Measurements from ENCODE around the gene DBP.

DBP gene

GRCh38 chr19:48606463-48607358 lies 30.5 kb downstream of the DBP start, which contains the start of gene SPACA4:
Gene SPACA4 (plus strand): TSS chr19:48606742. CDS start chr19:48606979, 237 bp downstream.
- DNase-seq = no peak

GRCh38 chr19:48603850-48604249 lies 33.3 kb downstream of the DBP start:
- no peak for DNase-seq

DNA sequence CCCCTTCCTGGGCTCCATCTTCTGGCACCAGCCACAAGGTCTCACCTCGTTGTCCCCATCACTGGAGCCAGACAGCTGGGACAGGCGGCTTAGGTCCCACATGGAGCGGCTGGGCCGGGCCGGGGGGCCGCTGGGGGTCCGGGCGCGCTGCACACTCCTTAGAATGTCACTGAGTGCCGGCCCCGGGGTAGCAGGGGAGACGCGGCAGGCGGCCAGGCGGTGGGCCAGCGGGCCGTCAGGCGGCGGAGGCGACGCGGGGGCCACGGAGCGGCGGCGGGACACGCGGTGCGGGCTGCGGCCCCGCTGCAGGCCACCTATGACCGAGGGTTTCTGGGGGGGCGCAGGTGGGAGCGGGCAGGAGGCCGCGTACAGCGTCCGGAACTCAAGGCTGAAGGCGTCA lies 33.7 kb downstream of the DBP start:
- no peak for DNase-seq

DNA sequence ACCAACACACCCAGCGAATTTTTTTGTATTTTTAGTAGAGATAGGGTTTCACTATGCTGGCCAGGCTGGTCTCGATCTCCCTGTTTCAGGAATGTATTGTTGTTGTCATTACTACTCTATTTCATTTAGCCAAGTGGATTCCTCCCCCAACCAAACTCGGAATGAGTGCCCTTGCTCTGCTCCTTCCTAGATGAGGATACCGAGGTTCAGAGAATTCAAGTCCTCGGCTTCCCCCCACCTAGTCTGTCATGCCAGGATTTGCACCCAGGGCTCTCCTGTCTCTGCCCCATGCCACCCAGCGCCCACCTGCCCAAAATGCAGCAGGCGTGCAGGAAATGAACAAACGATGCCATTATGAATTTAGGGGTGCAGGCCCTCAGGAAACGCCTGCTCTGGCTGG lies 34.2 kb downstream of the DBP start:
- DNase-seq = no peak

DNA sequence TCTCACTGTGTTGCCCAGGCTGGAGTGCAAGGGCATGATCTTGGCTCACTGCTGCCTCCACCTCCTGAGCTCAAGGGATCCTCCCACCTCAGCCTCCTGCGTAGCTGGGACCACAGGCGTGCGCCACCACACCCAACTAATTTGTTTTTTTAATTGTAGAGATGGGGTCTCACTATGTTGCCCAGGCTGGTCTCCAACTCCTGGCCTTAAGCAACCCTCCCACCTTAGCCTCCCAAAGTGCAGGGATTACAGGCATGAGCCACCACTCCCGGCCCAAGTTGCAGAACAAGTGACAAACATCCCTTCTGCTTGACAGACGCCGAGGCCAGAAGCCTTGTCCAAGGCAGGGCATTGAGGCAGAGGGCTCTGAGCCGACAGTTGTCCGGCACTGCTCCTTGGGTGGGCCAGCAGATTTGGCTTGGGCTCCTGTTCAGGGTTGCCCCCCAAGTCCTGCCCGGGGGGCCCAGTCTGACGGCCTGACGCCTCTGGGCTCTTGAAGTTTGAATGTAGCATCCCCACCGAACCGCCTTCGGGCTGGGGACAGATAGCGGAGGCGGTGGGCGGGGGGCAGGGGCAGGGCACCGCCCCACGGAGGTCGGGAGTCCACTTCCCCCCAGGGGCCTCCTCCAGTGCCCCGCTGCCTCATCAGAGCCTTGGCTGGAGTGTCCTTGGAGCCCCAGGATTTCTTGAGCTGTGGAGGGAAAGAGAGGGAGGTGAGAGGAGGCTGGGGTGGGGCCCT lies 36.3 kb downstream of the DBP start:
- DNase-seq = no peak

DNA sequence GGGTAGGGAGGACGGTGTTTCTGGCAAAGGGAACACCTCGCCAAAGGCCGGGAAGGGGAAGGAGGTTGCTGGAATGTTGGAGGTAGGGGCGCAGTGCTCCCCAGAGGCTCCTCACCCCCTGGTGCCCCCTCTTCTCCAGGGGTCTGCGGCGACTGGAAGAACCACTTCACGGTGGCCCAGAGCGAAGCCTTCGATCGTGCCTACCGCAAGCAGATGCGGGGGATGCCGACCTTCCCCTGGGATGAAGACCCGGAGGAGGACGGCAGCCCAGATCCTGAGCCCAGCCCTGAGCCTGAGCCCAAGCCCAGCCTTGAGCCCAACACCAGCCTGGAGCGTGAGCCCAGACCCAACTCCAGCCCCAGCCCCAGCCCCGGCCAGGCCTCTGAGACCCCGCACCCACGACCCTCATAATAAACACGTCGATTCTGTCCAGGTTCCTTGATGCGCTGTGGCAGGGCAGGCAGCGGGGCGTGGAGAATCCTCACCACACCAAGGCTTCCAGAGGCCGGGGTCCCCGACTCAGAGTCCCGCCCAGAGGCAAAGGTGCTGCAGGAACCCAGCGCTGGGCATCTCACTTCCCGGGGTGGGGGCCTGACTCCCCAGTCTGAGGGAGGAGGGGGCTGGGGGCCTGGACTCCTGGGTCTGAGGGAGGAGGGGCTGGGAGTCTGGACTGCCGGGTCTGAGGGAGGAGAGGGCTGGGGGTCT lies 38.0 kb downstream of the DBP start:
- no peak for DNase-seq

DNA sequence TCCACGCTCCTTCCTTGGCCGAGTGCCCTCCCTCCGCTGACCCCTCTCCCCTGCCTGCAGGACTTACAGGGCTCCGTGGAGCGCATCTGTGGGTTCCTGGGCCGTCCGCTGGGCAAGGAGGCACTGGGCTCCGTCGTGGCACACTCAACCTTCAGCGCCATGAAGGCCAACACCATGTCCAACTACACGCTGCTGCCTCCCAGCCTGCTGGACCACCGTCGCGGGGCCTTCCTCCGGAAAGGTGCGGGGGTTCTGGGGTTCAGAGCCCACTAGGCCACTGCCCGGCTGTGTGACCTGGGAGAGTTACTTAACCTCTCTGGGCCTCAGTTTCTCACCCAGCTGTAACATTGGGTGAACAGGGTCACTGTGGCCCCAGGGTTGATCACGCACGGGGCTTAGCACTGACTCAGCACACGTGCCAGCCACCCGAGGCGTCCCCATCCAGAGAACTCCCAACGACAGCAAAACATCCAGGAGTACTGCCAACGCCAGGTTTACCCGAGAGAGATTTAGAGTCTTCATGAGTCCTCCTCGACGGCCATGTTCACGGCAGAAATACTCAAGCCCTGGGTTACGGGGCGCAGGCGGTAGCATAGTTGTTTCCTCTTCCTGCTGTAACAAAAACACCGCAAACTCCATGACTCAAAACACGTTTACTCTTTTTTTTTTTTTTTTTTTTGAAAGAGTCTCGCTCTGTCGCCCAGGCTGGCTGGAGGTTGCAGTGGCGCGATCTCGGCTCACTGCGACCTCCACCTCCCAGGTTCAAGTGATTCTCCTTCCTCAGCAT lies 40.3 kb downstream of the DBP start:
- DNase-seq = no peak

- no peak for DNase-seq
Measured at GRCh38 chr19:48596237-48596636, 40.9 kb downstream of the DBP start.

GRCh38 chr19:48595833-48596232 lies 41.3 kb downstream of the DBP start:
- no peak for DNase-seq

- DNase-seq = no peak
Measured at GRCh38 chr19:48595171-48595570, 42.0 kb downstream of the DBP start.

- DNase-seq = no peak
Measured at GRCh38 chr19:48591021-48591420, 46.2 kb downstream of the DBP start.

DNA sequence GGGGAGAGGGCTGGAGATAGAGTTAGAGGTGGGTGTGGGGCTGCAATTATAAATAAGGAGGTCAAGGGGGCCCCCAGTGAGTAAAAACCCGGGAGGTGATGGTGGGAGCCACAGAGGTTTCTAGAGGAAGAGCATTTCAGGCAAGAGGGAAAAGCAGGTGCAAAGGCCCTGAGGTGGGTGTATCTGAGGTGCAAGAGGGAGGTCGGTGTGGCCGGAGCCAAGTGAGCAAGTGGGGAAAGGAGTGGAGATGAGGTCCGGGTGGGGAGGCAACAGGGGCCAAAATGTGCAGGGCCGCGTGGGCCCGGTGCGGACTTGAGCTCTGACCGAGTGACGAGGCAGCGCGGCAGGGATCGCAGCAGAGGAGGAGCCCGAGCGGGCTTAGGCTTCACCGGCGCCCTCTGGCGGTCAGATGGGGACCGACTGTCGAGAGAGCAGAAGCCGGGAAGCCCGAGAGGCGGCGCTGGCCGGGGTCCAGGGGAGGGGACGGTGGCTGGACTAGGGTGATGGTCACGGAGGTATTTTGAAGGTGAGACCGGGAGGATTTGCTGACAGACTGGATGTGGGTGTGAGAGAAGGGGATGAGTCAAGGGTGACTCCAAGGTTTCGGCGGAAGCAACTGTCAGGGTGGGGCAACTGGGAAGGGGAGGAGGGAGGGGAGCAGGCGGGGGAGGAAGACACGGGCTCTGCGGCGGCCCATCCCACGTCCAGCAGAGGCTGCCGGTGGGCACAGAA lies 48.3 kb downstream of the DBP start:
- peak; percentile 88 for DNase-seq

- no peak for DNase-seq
Measured at GRCh38 chr19:48587387-48587786, 49.8 kb downstream of the DBP start.

GRCh38 chr19:48582168-48582567 lies 55.0 kb downstream of the DBP start:
- DNase-seq = no peak
